GM12865 (cell line): ENCODE results near the gene EPHB2.

Experiments
- DNase-seq: peaks from one replicate; pipeline ENCODE4 v3.0.0; 2010; ENCODE audit warnings: low read depth
- H3K4me3 ChIP-seq: 2 replicates; pipeline ENCODE4 v1.5.1; 2011; ENCODE audit warnings: mild to moderate bottlenecking, low read depth, low read length, control low read depth
- CTCF ChIP-seq: IDR thresholded peaks from 2 replicates; pipeline ENCODE4 v1.5.1; 2011; ENCODE audit warnings: low read length, control low read depth, low read depth, inconsistent platforms; ENCODE audit not compliant: insufficient read depth; ENCODE audit errors: missing control alignments

EPHB2 gene

GRCh38 chr1:22688466-22688865 is 22.2 kb upstream of the EPHB2 start:
- TF ChIP-seq CTCF, result no peak
- DNase-seq, result no peak

GRCh38 chr1:22689505-22689904 is 21.1 kb upstream of the EPHB2 start:
- H3K4me3 ChIP-seq, result no peak overlapping the region
- no peak for DNase-seq
- no peak for TF ChIP-seq CTCF

More at GRCh38 chr1:22688466-22688865, 22.2 kb upstream of the EPHB2 start:
- no peak overlapping the region for H3K4me3 ChIP-seq

GRCh38 chr1:22691031-22691753 is 19.4 kb upstream of the EPHB2 start:
- no peak for TF ChIP-seq CTCF
- H3K4me3 ChIP-seq, result no peak overlapping the region

GRCh38 chr1:22694172-22694571 is 16.5 kb upstream of the EPHB2 start:
- no peak for DNase-seq
- no peak for TF ChIP-seq CTCF
- no peak overlapping the region for H3K4me3 ChIP-seq

More at GRCh38 chr1:22691031-22691753, 19.4 kb upstream of the EPHB2 start:
- no peak for DNase-seq

GRCh38 chr1:22696610-22697009 is 14.0 kb upstream of the EPHB2 start:
- no peak overlapping the region for H3K4me3 ChIP-seq
- no peak for TF ChIP-seq CTCF
- no peak for DNase-seq

- no peak overlapping the region for H3K4me3 ChIP-seq
- DNase-seq, result no peak
- no peak for TF ChIP-seq CTCF
These were observed 12.7 kb upstream of the EPHB2 start for GRCh38 chr1:22697980-22698379.
